Measurements from ENCODE around the gene FLYWCH1. TPM values are rescaled to one million over a fixed set of nuclear protein-coding genes. Genes with fewer than 3 reads are reported as not detected.

Gene FLYWCH1
- total and polyA plus RNA-seq, 2 of the 8 experiments (the other 6 are each of a cell fraction or from before 2014, with no cell fraction given) = 12.4 to 23.5 TPM

GRCh38 chr16:2976673-2977072 is 64.9 kb downstream of the FLYWCH1 start:
- no peak overlapping the region for H2AK5ac ChIP-seq (ENCODE audit: low read depth, low read length)
- no peak overlapping the region for H4K91ac ChIP-seq (replicated peaks; ENCODE audit: insufficient read length, low read length)
- peaks cover 10% of the 10 kb centered on the region; the same call in 1 of the 2 replicates for H3K23me2 ChIP-seq (ENCODE audit: low read depth, low read length)
- H3K4ac ChIP-seq (replicated peaks; ENCODE audit: insufficient read length, low read depth, low read length) = no peak overlapping the region
- H3K56ac ChIP-seq (replicated peaks; ENCODE audit: insufficient read length, low read depth, low read length) = no peak overlapping the region
- FAIRE-seq = no peak
- H3K9ac ChIP-seq (replicated peaks in 1 of 4; ENCODE audit: extremely low read depth in 1 of 4, low read depth in 3 of 4, low read length in 3 of 4) = no peak overlapping the region
- no peak overlapping the region for H4K8ac ChIP-seq (ENCODE audit: extremely low read depth, insufficient read depth, low read length)
- no peak for DNase-seq (ENCODE audit: low read depth in 1 of 2, low spot score in 2 of 2)
- peaks cover 20 to 33% of the 10 kb centered on the region in 2 experiments for H4K20me1 ChIP-seq (replicated peaks in 1 of 2; ENCODE audit: control insufficient read depth in 1 of 2, insufficient read depth in 2 of 2, low read length in 2 of 2)
- H2AFZ ChIP-seq (ENCODE audit: low read length) = no peak overlapping the region
- CTCF ChIA-PET (ENCODE audit: partially characterized antibody) = interaction anchor here (0.6 to 2.0 kb wide), 8 partner anchors 9 to 57 kb away, joined by 3 to 10 read pairs (median 4); partner anchors contain the start of gene KREMEN2
- no peak overlapping the region for H3K23ac ChIP-seq (ENCODE audit: insufficient read length)
- 86% methylated on average over 15 of the region's 15 CpGs; no CpG with 5 or more reads in 1 of the 2 experiments for WGBS, 2 experiments (ENCODE audit: extremely low coverage in 1 of 2, insufficient coverage in 1 of 2, insufficient read length in 1 of 2, insufficient replicate concordance in 2 of 2, low coverage in 1 of 2, low lambda C conversion rate in 2 of 2, missing lambda C conversion rate in 1 of 2)
- H2BK15ac ChIP-seq (ENCODE audit: low read length) = no peak overlapping the region
- H3K79me2 ChIP-seq (ENCODE audit: control insufficient read depth in 1 of 2, insufficient read depth in 2 of 2, low read length in 2 of 2) = peaks cover 0 to 8% of the 10 kb centered on the region in 2 experiments; a peak in 2 of 4 replicates
- H3K14ac ChIP-seq (ENCODE audit: insufficient read length) = no peak overlapping the region
- H3K4me3 ChIP-seq (ENCODE audit: extremely low read depth in 1 of 4, insufficient read depth in 2 of 4, low read depth in 3 of 4, low read length in 4 of 4) = no peak overlapping the region
- H4K5ac ChIP-seq (ENCODE audit: insufficient read length, low read depth, low read length) = no peak overlapping the region
- no peak overlapping the region for H3K27ac ChIP-seq (ENCODE audit: low read depth, low read length)
- no peak overlapping the region for H2BK20ac ChIP-seq (ENCODE audit: low read length)
- TF ChIP-seq HDAC6 (IDR thresholded peaks at IDR 0.05; ENCODE audit: low read depth, low read length) = no peak
- no peak for TF ChIP-seq PHF8 (conservative IDR thresholded peaks at IDR 0.05; ENCODE audit: low read depth, low read length)
- no peak for TF ChIP-seq RAD21 (IDR thresholded peaks at IDR 0.05 in 1 of 2, conservative IDR thresholded peaks at IDR 0.05 in 1 of 2; ENCODE audit: low read depth in 2 of 2, low read length in 2 of 2)
- TF ChIP-seq JUN (IDR thresholded peaks at IDR 0.05; ENCODE audit: low read depth, low read length) = no peak
- peaks cover 0 to 13% (median 9%) of the 10 kb centered on the region in 4 experiments; a peak in 6 of 7 replicates for H3K4me1 ChIP-seq (replicated peaks in 1 of 4; ENCODE audit: control insufficient read depth in 3 of 4, insufficient read depth in 4 of 4, low read length in 3 of 4)
- H2BK120ac ChIP-seq (replicated peaks; ENCODE audit: low read depth, low read length) = no peak overlapping the region
- no peak overlapping the region for H3K4me2 ChIP-seq (ENCODE audit: insufficient read depth in 1 of 2, low read depth in 2 of 2, low read length in 2 of 2)
- no peaks in the 10 kb centered on the region for H3K9me3 ChIP-seq (ENCODE audit: insufficient read depth in 2 of 2, low read depth in 1 of 2, low read length in 1 of 2)
- POLR2A ChIA-PET (ENCODE audit: partially characterized antibody) = interaction anchor here (1.2 to 25.4 kb wide), 7 partner anchors 10 to 53 kb away, joined by 3 to 455 read pairs (median 9); partner anchors contain the start of genes CLDN6, HCFC1R1, KREMEN2 and PAQR4
- no peak overlapping the region for H3K18ac ChIP-seq (ENCODE audit: extremely low read depth, low read length)
- H2BK5ac ChIP-seq (ENCODE audit: low read depth, low read length) = no peak overlapping the region
- H3K36me3 ChIP-seq (ENCODE audit: control insufficient read depth in 2 of 4, insufficient read depth in 4 of 4, low read length in 3 of 4) = peaks cover 20 to 44% (median 33%) of the 10 kb centered on the region in 4 experiments
- H3K27me3 ChIP-seq (replicated peaks in 1 of 4; ENCODE audit: control insufficient read depth in 3 of 4, extremely low read depth in 1 of 4, insufficient read depth in 3 of 4, low read length in 3 of 4) = no peaks in the 10 kb centered on the region
- H3K79me1 ChIP-seq (ENCODE audit: low read depth, low read length) = peaks cover 14% of the 10 kb centered on the region
- H2BK12ac ChIP-seq (ENCODE audit: low read depth, low read length) = no peak overlapping the region

Data from H1 (cell line).